HG02759 (cell line): ENCODE results near the gene GPHN.

Experiments
- ATAC-seq: cut with Tn5 transposase; IDR thresholded peaks from one replicate; pipeline ENCODE4 v1.9.1; 2021; ENCODE audit warnings: mild to moderate bottlenecking, moderate library complexity; ENCODE audit not compliant: unreplicated experiment

The GPHN gene

GRCh38 chr14:66507722-66508546 is at the start of gene GPHN:
Gene GPHN, plus strand, starts transcription at chr14:66508147.
- ATAC-seq = peak; percentile 88

- no peak for ATAC-seq
Measured at GRCh38 chr14:66459603-66460002, 48.3 kb upstream of the GPHN start.

DNA sequence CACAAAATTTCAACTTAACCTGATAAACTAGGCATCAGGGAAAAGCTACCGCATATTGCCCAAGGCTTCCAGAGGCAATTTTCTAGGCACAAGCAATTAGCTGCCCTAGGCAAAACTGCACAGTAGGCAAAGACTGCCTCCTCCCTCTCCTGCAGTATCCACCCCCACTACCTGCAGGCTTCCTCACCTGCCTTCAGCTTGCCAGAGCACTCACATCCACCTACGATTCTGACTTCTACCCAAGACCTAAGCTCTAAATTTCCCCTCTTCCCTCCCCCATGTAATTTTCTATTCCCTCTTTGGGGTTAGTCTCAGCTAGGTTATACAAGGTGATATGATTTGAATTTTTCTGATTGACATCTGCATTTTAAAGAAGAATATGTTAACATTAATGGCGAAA is 43.7 kb upstream of the GPHN start:
- ATAC-seq = no peak

- ATAC-seq = no peak
Measured at GRCh38 chr14:66468778-66469367, 39.1 kb upstream of the GPHN start.

DNA sequence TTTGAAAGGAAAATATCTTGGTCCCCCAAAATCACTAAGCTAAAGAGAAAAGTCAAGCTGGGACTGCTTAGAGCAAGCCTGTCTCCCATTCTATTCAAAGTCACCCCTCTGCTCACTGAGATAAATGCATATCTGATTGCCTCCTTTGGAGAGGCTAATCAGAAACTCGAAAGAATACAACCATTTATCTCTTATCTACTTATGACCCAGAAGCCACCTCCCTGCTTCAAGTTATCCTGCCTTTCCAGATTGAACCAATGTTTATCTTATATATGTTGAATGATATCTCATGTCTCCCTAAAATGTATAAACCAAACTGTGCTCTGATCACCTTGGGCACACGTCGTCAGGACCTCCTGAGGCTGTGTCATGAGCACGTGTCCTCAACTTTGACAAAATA is 36.4 kb upstream of the GPHN start:
- ATAC-seq = no peak

DNA sequence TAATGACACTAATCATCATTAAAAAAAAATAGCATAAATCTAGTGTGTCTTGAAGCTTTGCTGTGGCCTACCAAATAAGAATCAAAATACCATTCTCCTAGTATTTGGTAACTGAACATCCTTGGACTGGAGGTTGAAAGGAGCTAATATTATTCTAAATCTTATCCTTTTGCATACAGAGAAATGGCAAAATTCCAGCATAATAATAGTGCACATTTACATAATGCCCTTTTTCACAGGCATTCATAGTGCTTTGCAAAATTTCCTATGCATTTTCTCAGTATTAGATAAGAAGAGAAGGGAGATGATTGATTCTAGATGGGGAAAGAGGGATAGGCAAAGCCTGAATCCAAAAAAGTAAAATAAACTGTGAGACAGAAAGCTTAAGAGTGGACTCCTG is 35.7 kb upstream of the GPHN start:
- ATAC-seq = no peak

DNA sequence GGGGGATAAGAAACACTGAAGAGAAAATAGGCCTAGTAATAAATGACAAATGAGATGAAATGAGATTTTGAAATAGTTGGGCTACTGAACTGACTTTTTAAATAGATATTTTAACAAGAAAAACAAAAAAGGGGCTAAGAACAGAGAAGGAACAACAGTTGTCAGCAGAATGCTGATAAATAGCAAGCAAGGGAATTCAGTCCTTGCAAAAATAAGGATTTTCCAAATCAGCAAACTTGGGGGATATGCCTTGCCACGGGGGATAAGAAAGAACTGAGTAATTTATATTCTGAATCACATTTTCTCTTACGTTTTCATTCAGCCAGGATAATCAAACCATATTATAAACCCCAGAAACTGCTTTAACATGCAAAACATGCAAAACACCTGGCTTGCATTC is 34.7 kb upstream of the GPHN start:
- no peak for ATAC-seq

- no peak for ATAC-seq
Measured at GRCh38 chr14:66476964-66477363, 31.0 kb upstream of the GPHN start.

DNA sequence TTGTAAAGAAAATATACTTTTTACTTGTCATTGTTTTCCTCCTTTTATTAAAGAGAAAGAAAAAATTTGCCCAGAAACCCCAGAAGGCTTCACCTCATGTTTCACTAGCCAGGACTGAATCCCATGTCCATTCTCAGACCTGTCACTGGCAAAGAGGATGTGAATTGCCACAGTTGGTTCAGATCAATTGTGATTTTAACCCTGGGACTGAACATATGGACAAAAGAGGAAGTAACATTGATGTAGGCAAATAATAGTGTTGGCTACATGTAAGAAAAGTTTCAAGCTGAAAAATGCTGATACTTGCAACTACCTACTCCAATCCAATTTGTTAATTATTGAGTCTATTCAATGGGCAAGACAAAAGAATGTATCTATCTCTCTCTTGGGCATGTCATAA is 30.4 kb upstream of the GPHN start:
- no peak for ATAC-seq

GRCh38 chr14:66482873-66483272 is 25.1 kb upstream of the GPHN start:
- ATAC-seq = no peak

- no peak for ATAC-seq
Measured at GRCh38 chr14:66483322-66483721, 24.6 kb upstream of the GPHN start.

DNA sequence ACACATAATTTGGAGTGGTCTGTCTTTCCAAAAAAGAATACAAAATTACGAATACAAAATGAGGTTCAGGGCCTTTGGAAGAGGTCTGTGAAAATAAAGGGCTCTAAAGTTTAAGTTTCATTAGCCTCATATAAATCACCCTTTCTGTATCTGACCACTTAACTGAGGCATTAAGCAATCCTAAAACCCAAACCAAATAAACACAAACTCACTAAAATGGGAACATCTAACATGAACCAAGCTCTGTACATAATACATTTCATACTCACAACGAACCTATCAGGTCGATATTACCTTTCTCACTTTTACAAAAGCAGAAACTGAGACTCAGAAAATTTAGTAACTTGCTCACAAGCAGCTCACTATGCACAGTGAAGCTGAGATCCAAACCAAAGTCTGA is 22.9 kb upstream of the GPHN start:
- no peak for ATAC-seq

DNA sequence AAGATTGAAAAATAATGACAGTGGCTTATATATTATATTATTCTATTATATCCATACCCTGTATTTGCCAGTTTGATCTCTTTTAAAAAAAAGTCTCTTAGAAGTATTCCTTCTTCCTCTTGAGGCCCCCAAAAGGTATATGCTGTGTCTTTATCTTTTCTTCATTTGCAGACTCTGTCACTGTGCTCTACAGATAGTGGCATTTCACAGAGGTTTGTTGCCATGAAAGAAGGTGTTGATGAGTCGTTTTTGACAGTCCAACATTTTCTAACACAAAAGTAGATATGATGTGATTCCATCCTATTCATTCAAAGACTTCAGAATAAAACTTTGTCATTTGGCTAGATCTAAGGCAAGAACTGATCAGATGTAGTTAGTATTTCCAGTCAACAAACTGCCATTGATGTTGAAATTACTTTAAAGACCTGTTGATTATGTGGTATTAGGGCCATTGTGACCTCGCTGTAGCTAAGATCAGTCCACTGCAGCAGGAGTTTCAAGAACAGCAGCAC is 22.0 kb upstream of the GPHN start, which contains the start of gene CCDC196:
Gene CCDC196, plus strand, starts transcription at position 462 of the 512 bp plus-strand sequence. CDS start 132 bp downstream, outside the sequence.
- no peak for ATAC-seq

DNA sequence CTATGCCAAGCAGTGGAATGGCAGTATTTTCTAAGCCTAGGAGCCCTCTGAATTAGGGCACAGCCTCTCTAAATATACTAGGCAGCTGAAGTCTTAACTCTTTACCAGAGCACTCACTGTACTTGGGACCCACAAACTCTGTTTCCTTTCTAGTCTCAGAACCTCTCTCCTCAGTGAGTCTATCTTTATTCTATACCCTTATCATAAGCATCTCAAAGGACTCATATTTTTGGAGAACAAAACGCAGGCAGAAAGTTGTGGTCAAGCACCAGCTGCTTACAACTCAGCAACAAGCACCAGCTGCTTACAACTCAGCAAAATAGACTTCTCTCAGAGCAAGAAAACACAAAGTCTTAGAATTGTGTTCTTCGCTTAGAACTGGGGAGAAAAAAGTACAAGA is 20.8 kb upstream of the GPHN start:
- no peak for ATAC-seq

GRCh38 chr14:66490143-66491111 is 17.5 kb upstream of the GPHN start:
- ATAC-seq = no peak

DNA sequence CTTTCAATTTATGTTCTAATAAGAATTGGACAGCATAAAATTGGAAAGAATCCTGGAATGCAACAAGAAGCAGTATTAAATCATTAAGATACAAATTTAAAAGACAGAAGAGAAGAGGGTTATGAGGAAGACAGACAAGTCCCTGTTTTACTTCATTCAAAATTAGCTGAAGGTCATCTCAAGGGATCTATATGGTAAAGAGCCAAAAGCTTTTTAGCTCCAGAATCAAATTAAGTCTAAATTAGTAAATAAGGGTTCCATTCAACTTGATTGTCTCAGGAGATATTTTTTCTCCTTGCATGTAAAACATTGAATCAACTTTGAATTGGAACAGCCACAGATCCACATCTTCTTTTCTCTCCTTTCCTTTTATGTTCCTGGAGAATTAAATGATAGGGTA is 14.2 kb upstream of the GPHN start:
- no peak for ATAC-seq

GRCh38 chr14:66495218-66496098 is 12.5 kb upstream of the GPHN start:
- ATAC-seq = peak; percentile 81

DNA sequence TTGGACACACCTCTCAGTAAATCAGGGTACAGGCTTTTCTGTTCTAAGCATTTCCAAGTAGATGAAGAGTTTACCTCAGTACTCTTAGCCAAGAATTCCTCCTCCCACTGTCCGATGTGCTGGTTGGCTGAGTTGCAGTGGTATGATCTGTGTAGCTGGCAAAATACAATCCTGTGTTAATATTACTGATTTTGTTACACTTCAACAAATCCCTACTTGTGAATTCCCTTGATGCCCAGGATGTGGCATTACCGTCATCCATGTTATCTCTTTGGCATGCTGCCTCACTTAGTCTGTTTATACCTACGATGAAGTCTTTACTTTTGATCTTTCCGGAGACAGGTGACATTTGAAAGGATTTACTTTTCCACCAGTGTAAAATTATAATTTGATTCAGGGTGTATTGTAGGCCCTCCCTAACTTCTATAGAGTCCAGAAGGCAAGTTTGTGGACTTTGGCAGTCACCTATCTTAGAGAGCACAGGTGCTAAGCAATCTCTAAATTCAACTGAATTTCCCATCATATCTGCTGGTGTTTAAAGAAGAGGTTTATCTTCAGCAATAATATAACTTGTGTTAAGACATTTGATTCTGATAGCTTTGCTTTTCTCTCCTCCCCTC is 11.6 kb upstream of the GPHN start:
- no peak for ATAC-seq

- ATAC-seq = no peak
Measured at GRCh38 chr14:66496911-66497310, 11.0 kb upstream of the GPHN start.

DNA sequence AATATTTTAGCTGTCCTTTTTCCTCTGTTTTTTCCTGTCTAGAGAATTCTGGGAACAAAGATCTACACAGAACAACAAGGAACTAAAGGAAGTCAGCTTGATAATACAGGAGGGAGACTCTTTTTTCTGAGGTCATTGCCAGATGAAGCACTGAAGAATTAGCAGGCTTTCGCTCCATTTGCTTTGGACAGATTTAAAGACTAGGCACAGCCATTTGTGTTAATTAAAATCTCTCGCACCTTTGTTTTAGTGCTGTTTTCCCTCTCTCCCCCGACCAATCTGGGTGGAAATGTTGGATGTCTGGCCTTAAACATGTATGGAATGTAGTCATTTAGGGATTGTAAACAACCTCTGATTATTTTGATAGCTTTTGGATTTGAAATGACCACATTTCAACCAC is 9.6 kb upstream of the GPHN start:
- no peak for ATAC-seq
